ENCODE data around the gene SARDH.
"Not testable (repeated sequence)": the region's sequence is repeated elsewhere in the genome, so short reads cannot be mapped to it uniquely, and the experiment has no call there.

The SARDH gene

GRCh38 chr9:133640580-133641395, 97.4 kb downstream of the SARDH start:
- no peak for DNase-seq

GRCh38 chr9:133640160-133640559, 98.0 kb downstream of the SARDH start:
- no peak for DNase-seq

GRCh38 chr9:133639613-133640012, 98.5 kb downstream of the SARDH start:
- DNase-seq, result no peak

GRCh38 chr9:133638711-133639110, 99.4 kb downstream of the SARDH start:
- DNase-seq, result no peak

GRCh38 chr9:133638076-133638475, 100.1 kb downstream of the SARDH start:
- DNase-seq, result no peak

- DNase-seq, result no peak
Observed at GRCh38 chr9:133637451-133638055, 100.6 kb downstream of the SARDH start.

GRCh38 chr9:133636902-133637301, 101.2 kb downstream of the SARDH start:
- DNase-seq, result no peak

- no peak for DNase-seq
Observed at GRCh38 chr9:133635533-133636531, 102.3 kb downstream of the SARDH start, which contains the start of gene DBH. DBH (plus strand) TSS chr9:133636363; CDS start chr9:133636372, 9 bp downstream.

- DNase-seq, result no peak
Observed at GRCh38 chr9:133635098-133635497, 103.1 kb downstream of the SARDH start.

- no peak for DNase-seq
Observed at GRCh38 chr9:133634081-133634691, 104.0 kb downstream of the SARDH start.

- DNase-seq, result no peak
Observed at GRCh38 chr9:133633681-133634080, 104.5 kb downstream of the SARDH start.

- no peak for DNase-seq
Observed at GRCh38 chr9:133632806-133633680, 105.1 kb downstream of the SARDH start.

GRCh38 chr9:133631111-133631510, 107.0 kb downstream of the SARDH start:
- no peak for DNase-seq

- DNase-seq, result no peak
Observed at GRCh38 chr9:133629221-133630110, 108.7 kb downstream of the SARDH start.

GRCh38 chr9:133628766-133629165, 109.4 kb downstream of the SARDH start:
- no peak for DNase-seq

- no peak for DNase-seq
Observed at GRCh38 chr9:133627341-133627740, 110.8 kb downstream of the SARDH start.

- DNase-seq, result not testable (repeated sequence)
Observed at GRCh38 chr9:133626008-133626407, 112.1 kb downstream of the SARDH start.

GRCh38 chr9:133622555-133622954, 115.6 kb downstream of the SARDH start:
- DNase-seq, result no peak

GRCh38 chr9:133621725-133622267, 116.4 kb downstream of the SARDH start:
- no peak for DNase-seq

GRCh38 chr9:133619791-133620190, 118.4 kb downstream of the SARDH start:
- peak; percentile 29 for DNase-seq

All from stimulated activated CD4-positive, alpha-beta T cell treated with anti-CD3 and anti-CD28 coated beads, Interleukin-4, amount 100 ng/mL, for 1 hour (primary cell).